HG02759 (cell line): ENCODE data around the gene METTL27.
"Not testable (repeated sequence)": the region's sequence is repeated elsewhere in the genome, so short reads cannot be mapped to it uniquely, and the experiment has no call there.

Experiments used
- ATAC-seq: cut with Tn5 transposase; IDR thresholded peaks from one replicate; pipeline ENCODE4 v1.9.1; 2021; ENCODE audit warnings: mild to moderate bottlenecking, moderate library complexity; ENCODE audit not compliant: unreplicated experiment

Gene METTL27

GRCh38 chr7:73839743-73840714, 2.3 kb downstream of the METTL27 start:
- no peak for ATAC-seq

- no peak for ATAC-seq
Observed at GRCh38 chr7:73839290-73839689, 3.0 kb downstream of the METTL27 start.

GRCh38 chr7:73838642-73839041, 3.7 kb downstream of the METTL27 start:
- no peak for ATAC-seq

- not testable (repeated sequence) for ATAC-seq
Observed at GRCh38 chr7:73837167-73837566, 5.1 kb downstream of the METTL27 start.

GRCh38 chr7:73834626-73835191, 7.6 kb downstream of the METTL27 start:
- no peak for ATAC-seq

- ATAC-seq, result no peak
Observed at GRCh38 chr7:73833251-73833919, 8.9 kb downstream of the METTL27 start.

- no peak for ATAC-seq
Observed at GRCh38 chr7:73832806-73833205, 9.5 kb downstream of the METTL27 start.

GRCh38 chr7:73831834-73832651, 10.3 kb downstream of the METTL27 start:
- ATAC-seq, result no peak

GRCh38 chr7:73831584-73831833, 10.8 kb downstream of the METTL27 start:
- ATAC-seq, result no peak

GRCh38 chr7:73830681-73831583, 11.4 kb downstream of the METTL27 start, which contains the start of gene CLDN4:
CLDN4 (plus strand) TSS chr7:73830996; CDS start chr7:73831202, 206 bp downstream.
- ATAC-seq, result no peak

- ATAC-seq, result no peak
Observed at GRCh38 chr7:73829921-73830680, 12.2 kb downstream of the METTL27 start.

GRCh38 chr7:73829505-73829904, 12.8 kb downstream of the METTL27 start:
- no peak for ATAC-seq

- no peak for ATAC-seq
Observed at GRCh38 chr7:73828972-73829371, 13.3 kb downstream of the METTL27 start.

- no peak for ATAC-seq
Observed at GRCh38 chr7:73828107-73828803, 14.1 kb downstream of the METTL27 start.

- no peak for ATAC-seq
Observed at GRCh38 chr7:73827567-73828106, 14.7 kb downstream of the METTL27 start.

- no peak for ATAC-seq
Observed at GRCh38 chr7:73824986-73825385, 17.3 kb downstream of the METTL27 start.

- no peak for ATAC-seq
Observed at GRCh38 chr7:73823873-73824592, 18.3 kb downstream of the METTL27 start.

- no peak for ATAC-seq
Observed at GRCh38 chr7:73823257-73823656, 19.1 kb downstream of the METTL27 start.
